IMR-90 (cell line): ENCODE measurements around the gene TMEM131L. TPM values are rescaled to one million over a fixed set of nuclear protein-coding genes. Genes with fewer than 3 reads are reported as not detected.
"Not testable (repeated sequence)": the region's sequence is repeated elsewhere in the genome, so short reads cannot be mapped to it uniquely, and the experiment has no call there.

Experiments
- ATAC-seq: fragments of 200-7000 bp; cut with Tn5 transposase; 2 replicates; pipeline ENCODE4 v1.9.1; 2020; ENCODE audit warnings: low read depth, mild to moderate bottlenecking, moderate library complexity
- BruUV-seq: library from RNA; stranded (reverse); fragments of 400-500 nt; replicated peaks from 2 replicates; lab custom pipeline; 2021; lab: Mats Ljungman, UMichigan
- CTCF ChIA-PET: fragments of 300-600 bp; formaldehyde crosslinking; extraction: SDS; loops from one replicate; lab custom pipeline; 2021; ENCODE audit warnings: antibody characterized with exemption; lab: Yijun Ruan, JAX
- POLR2A ChIA-PET: fragments of 300-600 bp; sonication (Branson Sonifier 250); formaldehyde crosslinking; loops from one replicate; lab custom pipeline; 2022; ENCODE audit warnings: antibody characterized with exemption; ENCODE audit not compliant: unreplicated experiment; lab: Charles Lee
- DNase-seq: peaks from one replicate; pipeline ENCODE4 v3.0.0; 2013
- H2AFZ ChIP-seq: replicated peaks from 2 replicates; pipeline ENCODE3; 2013; ENCODE audit warnings: low read length, mild to moderate bottlenecking; ENCODE audit not compliant: poor library complexity
- H2AK5ac ChIP-seq: 2 replicates; pipeline ENCODE4 v1.6.1; 2013; ENCODE audit warnings: low read depth, low read length, inconsistent platforms
- H2AK9ac ChIP-seq: replicated peaks from 2 replicates; pipeline ENCODE3; 2013; ENCODE audit warnings: mild to moderate bottlenecking, low read depth, low read length, moderate library complexity; ENCODE audit not compliant: poor library complexity
- H2BK120ac ChIP-seq: 2 replicates; pipeline ENCODE4 v1.6.1; 2013; ENCODE audit warnings: low read depth, low read length, inconsistent platforms
- H2BK15ac ChIP-seq: 3 replicates; pipeline ENCODE4 v1.6.1; 2013; ENCODE audit warnings: low read depth, low read length, inconsistent platforms
- H2BK20ac ChIP-seq: 2 replicates; pipeline ENCODE4 v1.6.1; 2013; ENCODE audit warnings: low read depth, mild to moderate bottlenecking, inconsistent platforms, low read length, moderate library complexity
- H2BK5ac ChIP-seq: 2 replicates; pipeline ENCODE4 v1.6.1; 2013; ENCODE audit warnings: mild to moderate bottlenecking, low read depth, low read length, inconsistent platforms; ENCODE audit not compliant: poor library complexity, severe bottlenecking
- H3K14ac ChIP-seq: replicated peaks from 2 replicates; pipeline ENCODE4 v1.6.1; 2013; ENCODE audit warnings: low read depth, low read length, inconsistent platforms
- H3K18ac ChIP-seq: 2 replicates; pipeline ENCODE4 v1.6.1; 2013; ENCODE audit warnings: low read depth, low read length, control low read depth
- H3K23ac ChIP-seq: 2 replicates; pipeline ENCODE4 v1.6.1; 2013; ENCODE audit warnings: low read depth, low read length, inconsistent platforms
- H3K27ac ChIP-seq: 2 replicates; pipeline ENCODE4 v1.5.1; 2013; ENCODE audit warnings: mild to moderate bottlenecking, control low read depth, low read length; ENCODE audit not compliant: insufficient read depth
- H3K27me3 ChIP-seq: 2 replicates; pipeline ENCODE4 v1.6.1; 2013; ENCODE audit warnings: low read length; ENCODE audit not compliant: control insufficient read depth, insufficient read depth
- H3K36me3 ChIP-seq: 2 replicates; pipeline ENCODE4 v1.6.1; 2013; ENCODE audit warnings: low read length, mixed read lengths; ENCODE audit not compliant: control insufficient read depth, insufficient read depth
- H3K4ac ChIP-seq: 2 replicates; pipeline ENCODE4 v1.6.1; 2013; ENCODE audit warnings: low read depth, low read length, inconsistent platforms
- H3K4me1 ChIP-seq: 2 replicates; pipeline ENCODE4 v1.6.1; 2013; ENCODE audit warnings: low read length, mixed read lengths; ENCODE audit not compliant: control insufficient read depth, insufficient read depth
- H3K4me2 ChIP-seq: 2 replicates; pipeline ENCODE4 v1.6.1; 2013; ENCODE audit warnings: low read depth, mild to moderate bottlenecking, control low read depth, low read length, moderate library complexity
- H3K4me3 ChIP-seq: 2 replicates; pipeline ENCODE4 v1.5.1; 2013; ENCODE audit warnings: low read depth, mild to moderate bottlenecking, control low read depth, low read length, moderate library complexity; ENCODE audit not compliant: insufficient read depth
- H3K56ac ChIP-seq: 2 replicates; pipeline ENCODE4 v1.6.1; 2013; ENCODE audit warnings: low read length, inconsistent platforms; ENCODE audit not compliant: insufficient read depth; ENCODE audit errors: extremely low read depth
- H3K79me1 ChIP-seq, 2 experiments: 2 replicates each; pipeline ENCODE4 v1.6.1; 2013; ENCODE audit warnings: low read length in 2 of 2, inconsistent platforms in 1 of 2, low read depth in 1 of 2
- H3K9ac ChIP-seq: 2 replicates; pipeline ENCODE4 v1.6.1; 2013; ENCODE audit warnings: low read depth, low read length, control low read depth
- H3K9me1 ChIP-seq: 2 replicates; pipeline ENCODE4 v1.6.1; 2013; ENCODE audit warnings: low read length, inconsistent platforms; ENCODE audit not compliant: insufficient read depth
- H3K9me3 ChIP-seq: 2 replicates; pipeline ENCODE4 v1.6.1; 2013; ENCODE audit warnings: low read length; ENCODE audit not compliant: control insufficient read depth, insufficient read depth
- H4K20me1 ChIP-seq: 2 replicates; pipeline ENCODE4 v1.6.1; 2013; ENCODE audit warnings: low read length, inconsistent platforms; ENCODE audit not compliant: insufficient read depth
- H4K5ac ChIP-seq: 2 replicates; pipeline ENCODE4 v1.6.1; 2013; ENCODE audit warnings: mild to moderate bottlenecking, low read depth, low read length, control low read depth
- H4K8ac ChIP-seq, 2 experiments: 2 replicates each; pipeline ENCODE4 v1.6.1; 2013; ENCODE audit warnings: low read depth in 2 of 2, low read length in 2 of 2, control low read depth in 1 of 2, inconsistent platforms in 1 of 2
- H4K91ac ChIP-seq: 2 replicates; pipeline ENCODE4 v1.6.1; 2013; ENCODE audit warnings: low read depth, low read length, inconsistent platforms; ENCODE audit not compliant: insufficient read depth
- WGBS, 2 experiments: methylation state at CpG; one replicate each; pipeline versions ENCODE4 v1.1.5 to v1.1.7; 2013; ENCODE audit warnings: missing lambda C conversion rate in 2 of 2; ENCODE audit not compliant: insufficient read length in 1 of 2; ENCODE audit errors: extremely low coverage in 2 of 2; 5-methylcytosine and 5-hydroxymethylcytosine counted together
- dilution Hi-C: fragments of 300-500 bp; cut with HindIII; formaldehyde crosslinking; loops from one replicate; pipeline ENCODE4 v1.14.3; 2018; ENCODE audit warnings: low sequenced_read_pairs; ENCODE audit not compliant: unreplicated experiment
- in situ Hi-C: fragments of 300-500 bp; cut with MboI; formaldehyde crosslinking; loops from 3 replicates; pipeline ENCODE4 v1.14.3; 2019; ENCODE audit warnings: low sequenced_read_pairs, inconsistent platforms, mixed read lengths
- intact Hi-C: fragments of 100-400 bp; cut with micrococcal nuclease; formaldehyde crosslinking; loops from 2 replicates; pipeline ENCODE4 v1.10.0; 2022
- polyA plus RNA-seq, 3 experiments: library from polyadenylated mRNA; depleted of rRNA; stranded (reverse); fragments of >200 nt; gene quantifications; 2 replicates each; pipeline ENCODE4 v1.2.3, GENCODE V29; 2012; ENCODE audit warnings: low replicate concordance in 1 of 3
- total RNA-seq: library from RNA; depleted of rRNA; stranded (reverse); fragments of >200 nt; gene quantifications from 2 replicates; pipeline ENCODE4 v1.2.3, GENCODE V29; 2012

TMEM131L gene
- total and polyA plus RNA-seq, 2 of the 4 experiments (the other 2 are of a cell fraction): 8.4 to 23.8 TPM

GRCh38 chr4:153548907-153549306, 82.7 kb downstream of the TMEM131L start:
- H2BK5ac ChIP-seq, H3K79me1 ChIP-seq, H3K4me3 ChIP-seq, H3K9me1 ChIP-seq, H4K20me1 ChIP-seq, H3K23ac ChIP-seq, H3K4me2 ChIP-seq, ATAC-seq, H4K8ac ChIP-seq, dilution Hi-C loops, H3K9ac ChIP-seq, H3K18ac ChIP-seq, in situ Hi-C loops, H4K91ac ChIP-seq, intact Hi-C loops, H3K4ac ChIP-seq, H2AK5ac ChIP-seq, H3K56ac ChIP-seq, H2AFZ ChIP-seq, H3K9me3 ChIP-seq, H2AK9ac ChIP-seq, H4K5ac ChIP-seq, H3K27ac ChIP-seq, H2BK15ac ChIP-seq, H2BK20ac ChIP-seq, DNase-seq, H2BK120ac ChIP-seq, H3K14ac ChIP-seq, H3K27me3 ChIP-seq, BruUV-seq, H3K36me3 ChIP-seq, H3K4me1 ChIP-seq, POLR2A ChIA-PET: not testable (repeated sequence)
- 100% methylated on average over 2 of the region's 3 CpGs; no CpG with 5 or more reads in 1 of the 2 experiments for WGBS, 2 experiments
- CTCF ChIA-PET: interaction anchor here (1.6 kb wide), 1 partner anchor 25 kb away, joined by 4 read pairs; no protein-coding TSS in a partner anchor
